ENCODE measurements around the gene WFDC10A. TPM values are rescaled to one million over a fixed set of nuclear protein-coding genes. Genes with fewer than 3 reads are reported as not detected.

The WFDC10A gene
- total RNA-seq, 1 experiment from 2014 or later: not detected

DNA sequence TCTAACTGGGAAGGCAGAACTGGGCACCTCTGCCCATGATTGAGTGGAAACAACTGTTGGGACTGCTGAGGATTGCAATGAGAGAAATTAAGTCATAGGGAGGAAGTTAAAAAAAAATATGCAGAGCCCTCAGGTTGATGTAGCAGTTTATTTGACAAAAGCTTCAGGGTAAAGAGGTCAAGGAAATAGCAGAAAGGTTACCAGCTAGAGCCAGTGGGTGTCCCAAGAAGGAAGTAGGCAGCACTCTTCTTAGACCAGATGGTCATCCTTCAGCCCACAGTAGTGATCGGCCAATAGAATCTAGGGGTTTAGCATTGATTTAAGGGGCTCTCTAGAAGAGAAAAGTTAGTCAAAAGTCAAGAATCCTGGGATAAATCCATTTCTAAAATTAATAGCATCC lies 21.7 kb upstream of the WFDC10A start:
- Mint-ChIP-seq H3K4me3 (no peak overlapping the region), H3K9me3 (peaks cover 50% of the 10 kb centered on the region), H3K36me3 (peaks cover 28% of the 10 kb centered on the region), H3K27me3 (ENCODE audit: low read depth) (no peaks in the 10 kb centered on the region; the same call in 1 of the 2 replicates), H3K27ac (no peak overlapping the region), H3K4me1 (peaks cover 11% of the 10 kb centered on the region)
- DNase-seq (ENCODE audit: low spot score): no peak
- POLR2A ChIA-PET: no interaction called here
- CTCF ChIA-PET: no interaction called here
- ATAC-seq: no peak
- TF ChIP-seq, protein P1, sequence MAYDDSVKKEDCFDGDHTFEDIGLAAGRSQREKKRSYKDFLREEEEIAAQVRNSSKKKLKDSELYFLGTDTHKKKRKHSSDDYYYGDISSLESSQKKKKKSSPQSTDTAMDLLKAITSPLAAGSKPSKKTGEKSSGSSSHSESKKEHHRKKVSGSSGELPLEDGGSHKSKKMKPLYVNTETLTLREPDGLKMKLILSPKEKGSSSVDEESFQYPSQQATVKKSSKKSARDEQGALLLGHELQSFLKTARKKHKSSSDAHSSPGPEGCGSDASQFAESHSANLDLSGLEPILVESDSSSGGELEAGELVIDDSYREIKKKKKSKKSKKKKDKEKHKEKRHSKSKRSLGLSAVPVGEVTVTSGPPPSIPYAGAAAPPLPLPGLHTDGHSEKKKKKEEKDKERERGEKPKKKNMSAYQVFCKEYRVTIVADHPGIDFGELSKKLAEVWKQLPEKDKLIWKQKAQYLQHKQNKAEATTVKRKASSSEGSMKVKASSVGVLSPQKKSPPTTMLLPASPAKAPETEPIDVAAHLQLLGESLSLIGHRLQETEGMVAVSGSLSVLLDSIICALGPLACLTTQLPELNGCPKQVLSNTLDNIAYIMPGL (CRISPR knock-in tag; IDR thresholded peaks at IDR 0.05): no peak
- TF ChIP-seq FOXP1 (CRISPR knock-in tag; IDR thresholded peaks at IDR 0.05; ENCODE audit: borderline replicate concordance) (no peak), GTF2I (CRISPR knock-in tag; conservative IDR thresholded peaks at IDR 0.05) (no peak), SOX15 (CRISPR knock-in tag; IDR thresholded peaks at IDR 0.05) (no peak), IRF2 (CRISPR knock-in tag; IDR thresholded peaks at IDR 0.05; ENCODE audit: borderline replicate concordance, low read depth) (no peak)
- TF ChIP-seq, protein P2, sequence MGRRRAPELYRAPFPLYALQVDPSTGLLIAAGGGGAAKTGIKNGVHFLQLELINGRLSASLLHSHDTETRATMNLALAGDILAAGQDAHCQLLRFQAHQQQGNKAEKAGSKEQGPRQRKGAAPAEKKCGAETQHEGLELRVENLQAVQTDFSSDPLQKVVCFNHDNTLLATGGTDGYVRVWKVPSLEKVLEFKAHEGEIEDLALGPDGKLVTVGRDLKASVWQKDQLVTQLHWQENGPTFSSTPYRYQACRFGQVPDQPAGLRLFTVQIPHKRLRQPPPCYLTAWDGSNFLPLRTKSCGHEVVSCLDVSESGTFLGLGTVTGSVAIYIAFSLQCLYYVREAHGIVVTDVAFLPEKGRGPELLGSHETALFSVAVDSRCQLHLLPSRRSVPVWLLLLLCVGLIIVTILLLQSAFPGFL (CRISPR knock-in tag; IDR thresholded peaks at IDR 0.05; ENCODE audit: borderline replicate concordance): no peak

DNA sequence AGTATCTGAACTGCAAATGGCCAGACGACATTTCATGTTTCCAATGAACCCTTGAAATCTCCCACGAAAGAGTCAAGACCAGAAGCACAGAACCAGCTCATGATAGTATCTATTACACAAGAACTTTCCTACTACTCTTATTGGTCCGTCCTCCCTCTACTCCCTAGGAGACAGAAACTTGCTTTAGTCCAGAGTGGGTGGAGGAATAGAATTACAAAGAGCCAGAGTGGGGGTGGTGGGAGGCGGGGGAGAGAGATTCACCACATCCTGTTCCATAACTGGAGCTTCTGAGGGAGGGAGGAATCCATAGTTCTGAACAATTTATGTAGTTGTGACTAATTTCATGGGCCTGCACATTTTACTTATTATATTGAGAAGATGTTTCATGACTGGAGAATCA lies 18.5 kb upstream of the WFDC10A start:
- ATAC-seq (no peak), DNase-seq (ENCODE audit: low spot score) (no peak)
- ChIA-PET POLR2A (no interaction called here), CTCF (interaction anchor here (1.4 kb wide), 2 partner anchors 19 to 160 kb away, joined by 5 to 6 read pairs; partner anchors contain the start of gene WFDC10A)
- no peak for TF ChIP-seq TCF7 (CRISPR knock-in tag; IDR thresholded peaks at IDR 0.05; ENCODE audit: low read depth)
- TF ChIP-seq, protein P3, sequence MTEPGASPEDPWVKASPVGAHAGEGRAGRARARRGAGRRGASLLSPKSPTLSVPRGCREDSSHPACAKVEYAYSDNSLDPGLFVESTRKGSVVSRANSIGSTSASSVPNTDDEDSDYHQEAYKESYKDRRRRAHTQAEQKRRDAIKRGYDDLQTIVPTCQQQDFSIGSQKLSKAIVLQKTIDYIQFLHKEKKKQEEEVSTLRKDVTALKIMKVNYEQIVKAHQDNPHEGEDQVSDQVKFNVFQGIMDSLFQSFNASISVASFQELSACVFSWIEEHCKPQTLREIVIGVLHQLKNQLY (CRISPR knock-in tag; IDR thresholded peaks at IDR 0.05): no peak
- no peak for TF ChIP-seq JAZF1 (CRISPR knock-in tag; IDR thresholded peaks at IDR 0.05)
- no peak for TF ChIP-seq NFATC4 (CRISPR knock-in tag; IDR thresholded peaks at IDR 0.05)
- no peak for TF ChIP-seq ZNF219 (CRISPR knock-in tag; IDR thresholded peaks at IDR 0.05; ENCODE audit: borderline replicate concordance)
- no peak for TF ChIP-seq MYBL2 (CRISPR knock-in tag; IDR thresholded peaks at IDR 0.05)
- TF ChIP-seq NR2C2 (CRISPR knock-in tag; IDR thresholded peaks at IDR 0.05): no peak
- TF ChIP-seq, protein P4, sequence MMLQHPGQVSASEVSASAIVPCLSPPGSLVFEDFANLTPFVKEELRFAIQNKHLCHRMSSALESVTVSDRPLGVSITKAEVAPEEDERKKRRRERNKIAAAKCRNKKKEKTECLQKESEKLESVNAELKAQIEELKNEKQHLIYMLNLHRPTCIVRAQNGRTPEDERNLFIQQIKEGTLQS (CRISPR knock-in tag; conservative IDR thresholded peaks at IDR 0.05): no peak
- no peak for TF ChIP-seq ZNF121 (CRISPR knock-in tag; IDR thresholded peaks at IDR 0.05)
- no peak for TF ChIP-seq GRHL2 (CRISPR knock-in tag; IDR thresholded peaks at IDR 0.05; ENCODE audit: insufficient replicate concordance, severe bottlenecking)
- TF ChIP-seq, protein P5, sequence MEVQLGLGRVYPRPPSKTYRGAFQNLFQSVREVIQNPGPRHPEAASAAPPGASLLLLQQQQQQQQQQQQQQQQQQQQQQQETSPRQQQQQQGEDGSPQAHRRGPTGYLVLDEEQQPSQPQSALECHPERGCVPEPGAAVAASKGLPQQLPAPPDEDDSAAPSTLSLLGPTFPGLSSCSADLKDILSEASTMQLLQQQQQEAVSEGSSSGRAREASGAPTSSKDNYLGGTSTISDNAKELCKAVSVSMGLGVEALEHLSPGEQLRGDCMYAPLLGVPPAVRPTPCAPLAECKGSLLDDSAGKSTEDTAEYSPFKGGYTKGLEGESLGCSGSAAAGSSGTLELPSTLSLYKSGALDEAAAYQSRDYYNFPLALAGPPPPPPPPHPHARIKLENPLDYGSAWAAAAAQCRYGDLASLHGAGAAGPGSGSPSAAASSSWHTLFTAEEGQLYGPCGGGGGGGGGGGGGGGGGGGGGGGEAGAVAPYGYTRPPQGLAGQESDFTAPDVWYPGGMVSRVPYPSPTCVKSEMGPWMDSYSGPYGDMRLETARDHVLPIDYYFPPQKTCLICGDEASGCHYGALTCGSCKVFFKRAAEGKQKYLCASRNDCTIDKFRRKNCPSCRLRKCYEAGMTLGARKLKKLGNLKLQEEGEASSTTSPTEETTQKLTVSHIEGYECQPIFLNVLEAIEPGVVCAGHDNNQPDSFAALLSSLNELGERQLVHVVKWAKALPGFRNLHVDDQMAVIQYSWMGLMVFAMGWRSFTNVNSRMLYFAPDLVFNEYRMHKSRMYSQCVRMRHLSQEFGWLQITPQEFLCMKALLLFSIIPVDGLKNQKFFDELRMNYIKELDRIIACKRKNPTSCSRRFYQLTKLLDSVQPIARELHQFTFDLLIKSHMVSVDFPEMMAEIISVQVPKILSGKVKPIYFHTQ (CRISPR knock-in tag; IDR thresholded peaks at IDR 0.05): no peak
- TF ChIP-seq, protein P6, sequence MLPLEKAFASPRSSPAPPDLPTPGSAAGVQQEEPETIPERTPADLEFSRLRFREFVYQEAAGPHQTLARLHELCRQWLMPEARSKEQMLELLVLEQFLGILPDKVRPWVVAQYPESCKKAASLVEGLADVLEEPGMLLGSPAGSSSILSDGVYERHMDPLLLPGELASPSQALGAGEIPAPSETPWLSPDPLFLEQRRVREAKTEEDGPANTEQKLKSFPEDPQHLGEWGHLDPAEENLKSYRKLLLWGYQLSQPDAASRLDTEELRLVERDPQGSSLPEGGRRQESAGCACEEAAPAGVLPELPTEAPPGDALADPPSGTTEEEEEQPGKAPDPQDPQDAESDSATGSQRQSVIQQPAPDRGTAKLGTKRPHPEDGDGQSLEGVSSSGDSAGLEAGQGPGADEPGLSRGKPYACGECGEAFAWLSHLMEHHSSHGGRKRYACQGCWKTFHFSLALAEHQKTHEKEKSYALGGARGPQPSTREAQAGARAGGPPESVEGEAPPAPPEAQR (CRISPR knock-in tag; IDR thresholded peaks at IDR 0.05): no peak
- TF ChIP-seq ZNF423 (CRISPR knock-in tag; IDR thresholded peaks at IDR 0.05): no peak
- Mint-ChIP-seq H3K36me3 (peaks cover 14% of the 10 kb centered on the region), H3K4me3 (no peak overlapping the region), H3K4me1 (peaks cover 15% of the 10 kb centered on the region), H3K27me3 (ENCODE audit: low read depth) (no peaks in the 10 kb centered on the region; the same call in 1 of the 2 replicates), H3K27ac (no peak overlapping the region), H3K9me3 (peaks cover 34% of the 10 kb centered on the region)

Measured in WTC11 (cell line).